ENCODE data around the gene SIK2.
A peak's percentile ranks its signal among the peaks of the same experiment; 100 is the strongest.
"Not testable (repeated sequence)": the region's sequence is repeated elsewhere in the genome, so short reads cannot be mapped to it uniquely, and the experiment has no call there.

SIK2 gene

DNA sequence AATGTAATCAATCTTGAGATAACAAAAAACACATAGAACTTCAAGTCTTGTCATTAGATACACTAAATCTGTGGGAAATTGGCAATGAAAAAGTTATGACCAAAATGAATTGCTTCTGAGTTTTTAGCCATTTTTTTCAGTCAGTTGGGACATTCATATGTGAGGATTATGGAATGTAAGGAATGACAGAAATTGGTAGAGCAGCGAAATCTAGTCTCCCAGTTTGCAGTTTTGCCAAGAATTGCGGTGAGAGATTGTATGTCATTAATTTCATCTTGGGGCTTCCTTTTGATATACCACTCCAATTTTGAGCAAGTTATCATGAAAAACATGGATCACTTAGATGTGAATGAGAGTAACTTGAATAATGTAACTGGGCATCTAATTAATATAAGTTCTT lies 49.9 kb downstream of the SIK2 start:
- FAIRE-seq (peak; percentile 31), DNase-seq (ENCODE audit: insufficient read length, low spot score) (peak; percentile 40)

DNA sequence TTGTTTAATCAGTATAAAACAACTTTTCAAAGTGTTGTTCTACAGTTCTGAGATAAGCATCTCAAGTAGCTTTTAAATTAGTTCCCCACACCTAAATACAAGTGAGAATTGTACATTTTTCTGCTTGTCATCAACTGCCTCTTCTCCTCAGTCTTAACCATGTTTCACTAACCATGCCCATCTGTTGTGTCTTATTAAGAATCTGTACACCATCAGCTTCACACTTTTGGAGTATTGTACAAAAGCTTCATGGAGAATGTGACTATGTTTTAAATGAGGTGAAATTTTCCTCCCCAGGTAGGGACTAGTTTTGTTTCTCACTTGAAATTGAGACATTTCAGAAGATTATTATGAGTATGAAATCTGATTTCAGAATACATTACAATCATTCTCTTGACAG lies 52.4 kb downstream of the SIK2 start:
- FAIRE-seq = no peak

DNA sequence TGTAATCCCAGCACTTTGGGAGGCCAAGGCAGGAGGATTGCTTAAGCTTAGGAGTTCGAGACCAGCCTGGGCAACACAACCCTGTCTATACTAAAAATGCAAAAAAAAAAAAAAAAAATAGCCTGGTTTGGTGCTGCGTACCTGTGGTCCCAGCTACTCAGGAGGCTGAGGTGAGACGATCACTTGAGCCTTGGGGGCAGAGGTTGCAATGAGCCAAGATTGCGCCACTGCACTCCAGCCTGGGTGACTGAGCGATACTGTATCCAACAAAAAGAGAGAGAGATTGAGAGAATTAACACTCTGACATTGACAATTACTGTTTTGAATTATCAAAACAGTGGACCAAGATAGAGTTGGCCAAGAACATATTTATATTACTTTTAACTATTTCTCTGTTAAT lies 53.7 kb downstream of the SIK2 start:
- FAIRE-seq = no peak
- no peak for DNase-seq (ENCODE audit: insufficient read length, low spot score)

More for the DNA sequence above, 52.4 kb downstream of the SIK2 start:
- no peak for DNase-seq (ENCODE audit: insufficient read length, low spot score)

DNA sequence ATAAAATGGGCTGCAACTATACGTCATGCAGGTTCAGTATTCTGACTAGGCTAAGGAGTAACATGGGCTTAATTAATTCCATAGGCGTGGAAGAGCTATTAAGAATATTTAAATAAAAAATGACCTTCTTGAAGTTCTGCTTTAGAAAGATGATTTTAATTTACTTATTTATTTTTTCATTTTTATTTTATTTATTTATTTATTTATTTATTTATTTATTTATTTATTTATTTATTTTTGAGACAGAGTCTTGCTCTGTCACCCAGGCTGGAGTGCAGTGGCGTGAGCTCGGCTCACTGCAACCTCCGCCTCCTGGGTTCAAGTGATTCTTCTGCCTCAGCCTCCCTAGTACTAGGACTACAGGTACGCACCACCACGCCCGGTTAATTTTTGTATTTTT lies 55.7 kb downstream of the SIK2 start:
- not testable (repeated sequence) for FAIRE-seq; DNase-seq (ENCODE audit: insufficient read length, low spot score)

DNA sequence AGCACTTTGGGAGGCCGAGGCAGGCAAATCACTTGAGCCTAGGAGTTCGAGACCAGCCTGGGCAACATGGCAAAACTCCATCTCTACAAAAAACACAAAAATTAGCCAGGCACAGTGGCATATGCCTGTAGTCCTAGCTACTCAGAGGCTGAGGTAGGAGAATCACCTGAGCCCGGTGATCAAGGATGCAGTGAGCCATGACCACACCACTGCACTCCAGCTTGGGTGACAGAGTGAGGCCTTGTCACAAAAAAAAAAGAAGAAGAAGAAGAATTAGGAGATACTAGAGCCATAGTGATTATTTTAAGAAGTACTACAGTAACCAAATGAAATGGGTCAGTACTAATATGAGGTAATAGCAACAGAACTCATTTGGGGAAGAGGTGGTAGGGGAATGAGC lies 56.2 kb downstream of the SIK2 start:
- FAIRE-seq = peak; percentile 55

DNA sequence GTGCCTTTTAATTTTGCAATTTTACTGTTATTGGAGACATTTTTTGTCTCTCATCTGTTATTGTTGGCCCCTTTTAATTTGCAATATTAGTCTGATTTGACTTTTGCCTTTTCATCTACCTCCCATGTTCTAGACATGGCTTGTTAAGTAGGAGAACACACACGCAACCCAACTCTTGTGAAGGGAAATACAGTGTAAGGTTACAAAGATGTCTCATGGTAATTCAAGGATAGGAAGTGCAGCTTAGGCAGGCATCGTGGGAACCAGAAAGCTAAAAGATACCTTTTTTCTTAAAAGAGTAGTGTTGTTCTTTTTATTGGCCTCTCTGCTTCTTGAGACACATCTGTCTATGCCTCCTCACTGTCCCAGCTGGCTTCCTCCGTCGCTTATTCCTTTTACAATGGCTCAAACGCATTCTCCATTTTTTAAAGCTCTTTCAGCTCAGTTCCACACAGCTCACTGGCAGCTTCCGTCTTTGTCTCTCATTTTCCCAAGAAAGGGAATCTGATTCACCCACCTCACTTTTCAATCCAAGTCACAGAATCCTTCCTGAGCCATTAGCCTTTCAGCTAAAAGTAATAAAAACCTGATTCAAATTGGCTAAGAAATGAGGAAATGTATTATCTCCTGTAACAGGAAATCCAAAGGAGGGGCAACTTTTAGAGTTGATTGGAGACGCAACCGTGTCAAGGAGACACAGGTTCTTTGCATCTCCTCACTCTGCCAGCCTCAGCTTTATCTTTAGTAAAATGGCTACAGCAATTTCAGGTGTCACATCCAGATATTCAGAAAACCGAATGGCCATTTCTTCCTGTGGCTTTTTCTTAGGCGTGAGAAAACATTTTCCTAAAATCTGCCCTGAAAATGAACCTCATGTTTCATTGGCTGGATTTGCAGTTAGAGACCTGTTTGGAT lies 57.2 kb downstream of the SIK2 start:
- FAIRE-seq (peak; percentile 49), DNase-seq (ENCODE audit: insufficient read length, low spot score) (no peak)

More for the DNA sequence above, 56.2 kb downstream of the SIK2 start:
- not testable (repeated sequence) for DNase-seq (ENCODE audit: insufficient read length, low spot score)

DNA sequence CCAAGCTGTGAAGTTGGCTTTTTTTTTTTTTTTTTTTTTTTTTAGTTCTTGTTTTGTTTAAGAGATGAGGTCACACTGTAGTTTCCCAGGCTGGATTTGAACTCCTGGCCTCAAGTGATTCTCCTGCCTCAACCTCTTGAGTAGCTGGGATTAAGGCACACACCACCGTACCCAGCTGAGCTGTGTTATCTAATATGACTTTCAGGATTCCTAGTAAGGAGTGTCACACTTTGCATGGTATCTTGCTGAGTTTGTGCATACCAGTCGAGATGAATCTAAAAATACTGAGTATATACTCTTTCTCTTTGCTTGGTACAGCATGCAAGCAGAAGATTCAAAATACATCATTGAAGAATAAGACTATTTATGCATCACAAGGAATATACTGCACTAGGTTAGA lies 58.6 kb downstream of the SIK2 start:
- DNase-seq (ENCODE audit: insufficient read length, low spot score) = no peak
- no peak for FAIRE-seq

DNA sequence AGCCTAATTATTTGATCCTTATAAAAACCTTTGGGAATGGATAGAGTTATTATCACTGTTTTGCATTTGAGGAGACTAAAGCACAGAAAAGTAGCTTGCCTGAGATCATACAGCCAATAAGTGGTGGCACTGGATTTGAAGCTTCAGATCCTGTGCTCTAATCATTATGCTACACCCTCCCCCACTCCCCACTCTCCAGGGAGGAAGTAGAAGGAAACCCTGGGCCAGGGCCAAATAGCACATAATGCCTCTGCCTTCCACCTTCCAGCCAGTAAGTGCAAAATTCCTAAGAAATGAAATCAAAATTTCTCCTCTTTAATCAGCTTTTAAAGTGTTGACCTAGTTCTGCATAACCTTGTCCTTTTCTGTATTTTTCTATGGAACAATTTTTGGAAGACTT lies 61.6 kb downstream of the SIK2 start:
- DNase-seq (ENCODE audit: insufficient read length, low spot score) = no peak
- FAIRE-seq = no peak

DNA sequence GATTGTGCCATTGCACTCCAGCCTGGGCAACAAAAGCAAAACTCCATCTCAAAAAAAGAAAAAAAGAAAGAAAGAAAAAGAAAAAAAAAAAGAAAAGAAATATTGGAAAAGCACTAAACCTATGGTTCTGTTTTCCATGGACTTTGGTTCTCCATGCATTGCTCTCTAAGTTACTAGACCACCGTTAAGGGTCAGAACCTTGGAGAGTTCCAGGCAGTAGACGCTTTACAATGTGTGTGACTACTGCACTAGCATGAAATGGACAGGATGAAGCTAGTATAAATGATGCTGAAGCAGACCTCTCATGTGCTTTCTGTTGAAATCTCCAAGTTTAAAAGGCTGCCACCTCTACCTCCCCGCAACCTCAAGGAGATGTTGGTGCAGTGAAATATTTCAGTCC lies 63.5 kb downstream of the SIK2 start:
- FAIRE-seq (peak; percentile 48), DNase-seq (ENCODE audit: insufficient read length, low spot score) (peak; percentile 65)

DNA sequence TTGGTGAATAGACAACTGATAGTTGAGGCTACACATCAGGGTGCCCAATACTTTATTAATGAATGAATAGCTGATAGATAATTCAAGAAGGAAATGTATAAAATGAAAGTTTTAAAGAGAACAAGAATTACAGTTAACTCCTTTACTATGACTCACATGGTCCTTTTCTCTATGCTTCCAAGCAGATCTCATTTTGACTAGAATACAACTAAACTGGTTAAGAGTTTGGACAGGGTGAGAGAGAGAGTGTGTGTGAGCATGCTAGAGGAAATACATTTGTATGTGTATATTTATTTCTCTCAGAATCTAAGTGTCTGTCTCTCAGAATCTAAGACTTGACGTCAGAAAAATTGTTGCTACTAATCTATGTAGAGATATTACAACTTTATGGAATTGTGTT lies 66.7 kb downstream of the SIK2 start:
- FAIRE-seq (no peak), DNase-seq (ENCODE audit: insufficient read length, low spot score) (no peak)

DNA sequence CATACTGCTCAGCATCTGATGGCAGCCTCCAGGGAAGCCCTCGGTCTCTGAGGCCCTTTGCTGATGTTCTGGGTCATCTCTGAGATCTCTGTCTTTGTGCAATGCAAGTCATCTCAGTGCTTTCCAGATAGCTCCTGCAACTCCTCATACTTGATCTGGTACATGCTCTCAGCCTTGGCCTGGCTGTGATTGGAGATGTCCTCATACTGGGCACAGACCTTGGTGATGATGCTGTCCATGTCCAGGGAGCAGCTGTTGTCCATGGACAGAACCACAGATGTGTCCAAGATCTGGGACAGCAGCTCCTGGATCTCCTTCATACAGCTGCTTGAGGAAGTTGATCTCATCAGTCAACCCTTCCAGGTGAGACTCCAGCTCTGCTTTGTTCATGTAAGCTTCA lies 69.1 kb downstream of the SIK2 start:
- DNase-seq (ENCODE audit: insufficient read length, low spot score) = no peak
- FAIRE-seq = peak; percentile 91

DNA sequence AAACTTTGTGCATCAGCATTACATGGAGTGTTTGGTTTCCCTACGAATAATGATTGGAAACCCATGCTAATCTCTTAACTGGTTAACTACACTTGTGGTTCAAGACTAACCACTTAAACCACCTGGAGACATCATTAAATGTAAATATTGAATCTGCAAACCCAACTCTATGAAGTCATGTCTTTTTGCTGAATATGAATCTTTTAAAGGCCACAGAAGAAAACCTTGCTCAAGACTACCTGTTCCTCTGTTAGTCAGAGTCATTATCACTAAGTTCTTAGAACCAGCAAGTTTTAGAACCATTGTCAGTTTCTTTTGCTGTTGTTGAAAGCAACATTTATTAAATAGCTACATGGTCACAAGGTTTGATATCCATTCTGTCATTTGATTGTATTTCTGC lies 70.7 kb downstream of the SIK2 start:
- peak; percentile 64 for FAIRE-seq
- no peak for DNase-seq (ENCODE audit: insufficient read length, low spot score)

DNA sequence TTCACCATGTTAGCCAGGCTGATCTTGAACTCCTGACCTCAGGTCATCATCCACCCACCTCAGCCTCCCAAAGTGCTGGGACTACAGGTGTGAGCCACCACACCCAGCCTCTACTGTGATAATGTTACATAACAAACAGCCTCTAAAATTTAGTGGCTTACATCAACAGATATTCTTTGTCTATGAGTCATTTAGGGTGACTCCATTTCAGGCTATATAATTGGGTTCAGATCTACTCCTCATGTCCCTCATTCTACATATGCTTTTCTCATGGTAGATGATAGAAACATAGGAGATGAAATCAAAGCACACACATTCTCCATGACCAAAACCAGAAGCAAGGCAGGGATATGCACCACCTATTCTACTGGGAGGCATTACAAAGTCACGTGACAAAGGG lies 72.7 kb downstream of the SIK2 start:
- DNase-seq (ENCODE audit: insufficient read length, low spot score) (no peak), FAIRE-seq (no peak)

DNA sequence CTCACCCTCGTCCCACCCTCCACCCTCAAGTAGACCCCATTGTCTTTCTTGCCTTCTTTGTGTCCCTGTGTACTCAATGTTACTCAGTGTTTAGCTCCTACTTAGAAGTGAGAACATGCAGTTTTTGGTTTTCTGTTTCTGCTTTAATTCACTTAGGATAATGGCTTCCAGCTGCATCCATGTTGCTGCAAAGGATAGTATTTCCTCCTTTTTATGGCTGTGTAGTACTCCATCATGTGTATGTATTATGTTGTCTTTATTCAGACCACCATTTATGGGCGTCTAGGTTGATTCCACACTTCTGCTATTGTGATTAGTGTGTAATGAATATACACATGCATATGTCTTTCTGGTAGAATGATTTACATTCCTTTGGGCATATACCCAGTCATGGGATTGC lies 73.6 kb downstream of the SIK2 start:
- DNase-seq (ENCODE audit: insufficient read length, low spot score) (no peak), FAIRE-seq (no peak)

DNA sequence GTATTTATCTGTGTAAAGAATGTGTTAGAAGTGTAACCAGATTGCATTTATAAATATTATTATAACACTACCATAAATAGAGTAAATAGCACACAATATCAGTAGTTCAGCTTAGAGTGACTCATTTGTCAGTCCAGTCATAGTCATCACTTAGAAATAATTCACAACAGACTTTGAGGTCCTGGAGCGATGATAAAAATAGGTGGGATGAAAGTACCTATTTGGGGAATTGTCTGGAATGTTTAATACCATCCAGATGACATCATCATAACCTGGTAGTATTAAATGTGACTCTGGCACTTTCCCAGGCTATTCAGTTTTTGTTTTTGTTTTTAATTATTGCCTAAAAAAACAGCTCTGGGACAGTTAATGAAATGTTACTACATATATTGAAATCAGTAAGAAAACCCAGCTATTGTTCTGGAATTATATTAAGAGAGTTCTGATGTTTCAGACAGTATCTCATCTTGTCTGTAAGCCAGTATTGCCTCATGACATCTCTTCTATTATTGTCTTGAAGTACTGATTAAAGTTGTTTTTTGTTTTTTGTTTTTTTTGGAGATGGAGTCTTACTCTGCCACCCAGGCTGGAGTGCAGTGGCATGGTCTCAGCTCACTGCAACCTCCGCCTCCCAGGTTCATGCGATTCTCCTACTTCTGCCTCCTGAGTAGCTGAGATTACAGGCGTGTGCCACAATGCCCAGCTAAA lies 74.8 kb downstream of the SIK2 start:
- DNase-seq (ENCODE audit: insufficient read length, low spot score) (peak; percentile 48), FAIRE-seq (peak; percentile 71)

DNA sequence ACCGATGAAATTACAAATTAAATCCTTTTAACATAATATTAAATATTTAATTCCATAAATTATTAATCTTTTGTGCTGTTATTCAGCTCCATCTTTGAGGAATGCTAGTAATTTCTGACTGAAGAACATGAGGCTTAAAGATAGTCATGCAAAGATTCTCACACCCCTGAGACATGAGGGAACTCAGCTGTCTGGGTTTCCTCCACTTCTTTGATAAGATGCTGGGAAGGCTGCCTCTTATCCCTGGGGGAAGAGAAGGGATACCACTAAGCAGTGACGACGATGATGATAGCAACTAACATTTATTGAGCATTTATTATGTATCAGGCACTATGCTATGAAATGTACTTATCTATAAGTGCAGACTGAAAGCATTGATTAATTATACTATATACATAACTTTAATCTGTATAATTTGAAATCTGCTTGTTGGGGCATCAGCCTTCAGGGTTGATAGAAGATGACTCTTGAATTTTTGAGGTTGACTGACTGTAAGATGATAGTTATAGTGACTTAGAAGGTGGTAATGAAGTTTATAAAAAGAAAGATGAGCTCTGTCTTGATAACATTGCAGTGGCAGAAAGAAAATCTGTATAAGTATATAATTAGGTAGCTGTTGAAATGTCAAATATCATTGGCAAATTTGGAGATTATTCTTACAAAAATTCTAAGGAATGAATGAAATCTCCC lies 78.4 kb downstream of the SIK2 start:
- FAIRE-seq = peak; percentile 83
- no peak for DNase-seq (ENCODE audit: insufficient read length, low spot score)

DNA sequence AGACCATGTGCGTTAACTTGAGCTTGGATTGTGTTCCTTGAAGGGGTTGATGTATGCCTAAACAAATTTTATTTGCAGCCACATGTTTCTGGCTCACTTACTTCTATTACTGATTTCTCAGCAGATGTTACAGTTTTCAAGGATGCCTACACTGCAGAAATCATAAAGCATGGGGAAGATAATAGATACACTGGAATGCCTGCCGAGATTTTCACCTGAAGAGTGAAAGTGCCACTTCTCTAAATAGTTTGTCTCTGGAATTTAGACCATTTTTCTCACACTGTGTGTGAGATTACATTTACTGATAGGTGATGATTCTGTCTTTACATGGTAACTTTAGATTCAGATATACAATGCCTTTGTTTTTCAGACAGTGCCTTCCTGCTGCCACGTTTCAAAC lies 81.6 kb downstream of the SIK2 start:
- FAIRE-seq = peak; percentile 91

DNA sequence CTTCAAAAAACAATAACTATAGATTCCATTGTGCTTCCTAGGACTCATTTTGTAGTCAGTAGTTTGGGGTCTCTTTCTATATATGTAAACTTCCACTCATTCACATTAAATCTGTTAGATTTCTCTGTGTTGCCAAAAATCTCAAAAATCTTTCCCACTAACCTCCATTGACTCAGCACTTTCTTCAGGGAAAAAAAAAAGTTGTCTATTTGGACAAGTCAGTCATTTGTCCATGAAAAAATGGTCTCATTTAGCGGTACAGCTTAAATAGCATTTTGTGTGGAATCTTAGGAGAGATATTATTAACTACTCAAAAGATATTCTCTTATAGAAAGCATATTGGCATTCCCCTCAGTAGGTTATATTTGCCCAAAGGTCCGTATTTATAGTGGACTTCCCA lies 82.0 kb downstream of the SIK2 start:
- FAIRE-seq (no peak), DNase-seq (ENCODE audit: insufficient read length, low spot score) (no peak)

More for the DNA sequence above, 81.6 kb downstream of the SIK2 start:
- DNase-seq (ENCODE audit: insufficient read length, low spot score) = no peak

DNA sequence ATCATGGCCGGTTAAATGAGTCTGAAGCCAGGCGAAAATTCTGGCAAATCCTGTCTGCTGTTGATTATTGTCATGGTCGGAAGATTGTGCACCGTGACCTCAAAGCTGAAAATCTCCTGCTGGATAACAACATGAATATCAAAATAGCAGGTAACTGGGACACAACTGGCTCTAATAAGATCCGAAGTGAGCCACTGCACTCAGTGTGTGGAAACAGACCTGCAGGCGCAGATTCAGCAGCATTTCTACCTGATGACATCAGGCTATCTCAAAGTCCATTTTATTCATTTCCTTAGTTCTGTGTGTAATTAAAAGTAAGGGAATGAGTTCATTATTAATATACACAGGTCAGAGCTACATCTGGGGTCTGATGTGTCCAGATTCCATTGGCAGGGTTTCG lies 85.8 kb downstream of the SIK2 start:
- FAIRE-seq (peak; percentile 16), DNase-seq (ENCODE audit: insufficient read length, low spot score) (no peak)

DNA sequence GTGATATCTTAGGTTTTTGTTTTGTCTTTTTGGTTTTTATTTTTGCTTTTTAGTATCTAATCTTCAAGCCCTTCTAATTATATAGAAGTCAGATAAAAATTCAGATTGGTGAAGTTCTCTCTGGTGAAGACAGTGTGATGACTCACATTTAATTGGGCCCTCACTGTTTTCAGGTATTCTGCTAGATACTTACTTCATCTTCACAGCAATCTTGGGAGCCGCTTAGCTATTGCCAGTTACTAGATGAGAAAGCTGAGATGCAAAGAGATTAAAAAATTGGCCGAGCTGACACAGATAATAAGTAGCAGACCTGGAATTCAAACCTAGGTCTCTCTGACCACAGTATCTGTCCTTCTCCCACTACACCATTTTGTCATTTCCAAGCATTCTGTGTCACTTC lies 88.9 kb downstream of the SIK2 start:
- peak; percentile 48 for FAIRE-seq
- DNase-seq (ENCODE audit: insufficient read length, low spot score) = no peak

DNA sequence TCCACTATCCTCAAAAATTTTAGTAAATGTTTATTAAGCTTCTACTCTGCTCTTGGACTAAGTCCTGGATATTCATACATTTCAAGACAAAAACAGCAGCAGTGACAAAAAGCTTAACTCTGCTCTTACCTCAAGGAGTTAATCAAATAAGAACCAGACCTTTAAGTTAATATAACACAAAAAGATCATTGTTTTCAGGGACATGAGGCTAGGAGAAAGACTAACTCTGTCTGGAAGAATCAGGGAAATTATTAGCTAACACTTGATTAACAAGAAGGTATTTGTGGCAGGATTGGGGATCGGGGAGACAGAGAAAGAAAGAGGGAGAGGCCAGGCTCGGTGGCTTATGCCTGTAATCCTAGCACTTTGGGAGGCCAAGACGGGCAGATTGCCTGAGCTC lies 89.5 kb downstream of the SIK2 start:
- no peak for DNase-seq (ENCODE audit: insufficient read length, low spot score)
- peak; percentile 31 for FAIRE-seq
